Lower leg skin (tissue), 3 donors: ENCODE data around the gene TMSB15C.

ENCODE experiments used
- CTCF ChIP-seq, 3 donors: fragments of 450-650 bp; IDR thresholded peaks; one replicate each; pipeline ENCODE4 v1.5.1; 2016; ENCODE audit warnings: antibody characterized with exemption in 3 of 3, mild to moderate bottlenecking in 3 of 3, moderate library complexity in 2 of 3
- POLR2A ChIP-seq, 2 donors: fragments of 450-650 bp; IDR thresholded peaks; one replicate each; pipeline ENCODE4 v1.6.1; 2016 to 2017; ENCODE audit warnings: antibody characterized with exemption in 2 of 2, mild to moderate bottlenecking in 1 of 2, moderate library complexity in 1 of 2

- no peak for TF ChIP-seq CTCF (IDR thresholded peaks at IDR 0.05)
- no peak for TF ChIP-seq POLR2A (IDR thresholded peaks at IDR 0.05)
Measured at GRCh38 chrX:104047171-104047570, 28.9 kb downstream of the TMSB15C start.
